C4-2B (cell line): ENCODE results near the gene PODXL.

Source experiments
- ZFX ChIP-seq: fragments of 450-650 bp; IDR thresholded peaks from 2 replicates; pipeline ENCODE4 v1.6.1; 2017
- TF ChIP-seq, protein P1 (sequence below): fragments of 450-650 bp; conservative IDR thresholded peaks from 2 replicates; pipeline ENCODE4 v1.5.1; 2017; ENCODE audit warnings: mild to moderate bottlenecking

DNA sequence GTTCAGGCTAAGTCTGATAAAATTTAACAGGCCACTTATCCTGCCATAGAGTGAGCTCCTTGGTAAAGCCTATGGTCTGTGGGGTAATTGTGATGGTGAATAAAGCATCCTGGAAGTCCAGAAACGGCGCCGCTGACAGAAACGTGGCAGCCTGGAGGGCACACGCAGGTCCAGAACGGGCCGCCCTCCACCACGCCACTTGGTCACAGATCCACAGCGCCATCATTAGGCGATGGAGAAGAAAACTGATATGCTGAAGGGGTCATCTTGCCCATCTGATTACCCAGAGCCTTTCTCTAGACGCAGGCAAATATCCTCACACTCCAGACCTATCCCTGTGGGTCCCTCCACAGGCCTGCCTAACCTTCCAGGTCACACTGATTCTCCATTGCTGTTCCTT lies 37.8 kb downstream of the PODXL start:
- TF ChIP-seq, protein P1, sequence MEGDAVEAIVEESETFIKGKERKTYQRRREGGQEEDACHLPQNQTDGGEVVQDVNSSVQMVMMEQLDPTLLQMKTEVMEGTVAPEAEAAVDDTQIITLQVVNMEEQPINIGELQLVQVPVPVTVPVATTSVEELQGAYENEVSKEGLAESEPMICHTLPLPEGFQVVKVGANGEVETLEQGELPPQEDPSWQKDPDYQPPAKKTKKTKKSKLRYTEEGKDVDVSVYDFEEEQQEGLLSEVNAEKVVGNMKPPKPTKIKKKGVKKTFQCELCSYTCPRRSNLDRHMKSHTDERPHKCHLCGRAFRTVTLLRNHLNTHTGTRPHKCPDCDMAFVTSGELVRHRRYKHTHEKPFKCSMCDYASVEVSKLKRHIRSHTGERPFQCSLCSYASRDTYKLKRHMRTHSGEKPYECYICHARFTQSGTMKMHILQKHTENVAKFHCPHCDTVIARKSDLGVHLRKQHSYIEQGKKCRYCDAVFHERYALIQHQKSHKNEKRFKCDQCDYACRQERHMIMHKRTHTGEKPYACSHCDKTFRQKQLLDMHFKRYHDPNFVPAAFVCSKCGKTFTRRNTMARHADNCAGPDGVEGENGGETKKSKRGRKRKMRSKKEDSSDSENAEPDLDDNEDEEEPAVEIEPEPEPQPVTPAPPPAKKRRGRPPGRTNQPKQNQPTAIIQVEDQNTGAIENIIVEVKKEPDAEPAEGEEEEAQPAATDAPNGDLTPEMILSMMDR: no peak
- TF ChIP-seq ZFX: no peak
